Hepatocyte (in vitro differentiated cells): ENCODE results near the gene ECE1. TPM values are rescaled to one million over a fixed set of nuclear protein-coding genes. Genes with fewer than 3 reads are reported as not detected.
A peak's percentile ranks its signal among the peaks of the same experiment; 100 is the strongest.

Source experiments
- DNase-seq: peaks from one replicate; pipeline ENCODE4 v3.0.0-alpha.2; 2016; ENCODE audit warnings: low spot score
- H2AFZ ChIP-seq: fragments of 200-600 bp; sonication (generic); 2 replicates; pipeline ENCODE4 v1.6.0; 2016; ENCODE audit warnings: antibody characterized with exemption, mild to moderate bottlenecking
- H3K27ac ChIP-seq: fragments of 200-600 bp; sonication (generic); 2 replicates; pipeline ENCODE4 v1.5.1; 2016; ENCODE audit warnings: mild to moderate bottlenecking
- H3K27me3 ChIP-seq: fragments of 200-600 bp; sonication (generic); 2 replicates; pipeline ENCODE4 v1.6.1; 2016
- H3K36me3 ChIP-seq: fragments of 200-600 bp; sonication (generic); replicated peaks from 2 replicates; pipeline ENCODE4 v1.5.1; 2016; ENCODE audit warnings: low read depth; ENCODE audit not compliant: insufficient read depth
- H3K4me1 ChIP-seq: fragments of 200-600 bp; sonication (generic); 2 replicates; pipeline ENCODE4 v1.5.1; 2016; ENCODE audit warnings: mild to moderate bottlenecking, moderate library complexity; ENCODE audit not compliant: insufficient read depth
- H3K4me2 ChIP-seq: fragments of 200-600 bp; sonication (generic); 2 replicates; pipeline ENCODE4 v1.6.0; 2016
- H3K4me3 ChIP-seq: fragments of 200-600 bp; sonication (generic); 2 replicates; pipeline ENCODE4 v1.5.1; 2016; ENCODE audit warnings: mild to moderate bottlenecking
- H3K79me2 ChIP-seq: fragments of 200-600 bp; sonication (generic); 2 replicates; pipeline ENCODE4 v1.6.0; 2017; ENCODE audit warnings: mild to moderate bottlenecking
- H3K9me2 ChIP-seq: fragments of 200-600 bp; sonication (generic); replicated peaks from 2 replicates; pipeline ENCODE4 v1.6.0; 2017; ENCODE audit warnings: mild to moderate bottlenecking; ENCODE audit not compliant: insufficient read depth
- H3K9me3 ChIP-seq: fragments of 200-600 bp; sonication (generic); 2 replicates; pipeline ENCODE4 v1.5.1; 2016; ENCODE audit warnings: low read depth, mild to moderate bottlenecking
- H4K20me1 ChIP-seq: fragments of 200-600 bp; sonication (generic); 2 replicates; pipeline ENCODE4 v1.6.0; 2016; ENCODE audit warnings: mild to moderate bottlenecking; ENCODE audit not compliant: insufficient read depth, poor library complexity, severe bottlenecking
- CTCF ChIP-seq: fragments of 200-600 bp; sonication (generic); IDR thresholded peaks from 2 replicates; pipeline ENCODE4 v1.5.1; 2016; ENCODE audit warnings: antibody characterized with exemption, mild to moderate bottlenecking; ENCODE audit not compliant: poor library complexity
- EZH2 ChIP-seq: fragments of 200-600 bp; sonication (generic); IDR thresholded peaks from 2 replicates; pipeline ENCODE4 v1.6.1; 2016; ENCODE audit warnings: antibody characterized with exemption, mild to moderate bottlenecking, borderline replicate concordance
- EZH2phosphoT487 ChIP-seq: fragments of 200-600 bp; sonication (generic); IDR thresholded peaks from one replicate; pipeline ENCODE4 v1.6.1; 2018; ENCODE audit warnings: antibody characterized with exemption, mild to moderate bottlenecking, low read depth, moderate library complexity; ENCODE audit not compliant: unreplicated experiment, severe bottlenecking
- WGBS: methylation state at CpG from one replicate; pipeline ENCODE4 v1.1.6; 2016; ENCODE audit warnings: low lambda C conversion rate; ENCODE audit errors: missing lambda C conversion rate; 5-methylcytosine and 5-hydroxymethylcytosine counted together
- polyA plus RNA-seq: library from polyadenylated mRNA; unstranded; fragments of >200 nt; fragmentation: Nextera tagmentation; extraction: Ambion mirVana; gene quantifications from 2 replicates; pipeline ENCODE4 v1.2.1, GENCODE V29; 2016
- total RNA-seq: library from RNA; depleted of rRNA; stranded (reverse); fragments of >200 nt; gene quantifications from 2 replicates; pipeline ENCODE4 v1.2.3, GENCODE V29; 2014

ECE1 gene
- total and polyA plus RNA-seq, 2 experiments from 2014 or later, result 60.8 to 90.6 TPM

- WGBS, result 92% methylated on average over 3 of the region's 3 CpGs
- H3K27ac ChIP-seq, result peak overlapping the region; percentile 6
These were observed 8.7 kb upstream of the ECE1 start for GRCh38 chr1:21298981-21299391.

GRCh38 chr1:21297975-21298374 is 7.7 kb upstream of the ECE1 start:
- TF ChIP-seq CTCF (no peak), EZH2 (no peak), EZH2phosphoT487 (no peak)
- H3K4me1 ChIP-seq, result peaks cover 20% of the 10 kb centered on the region
- no peak overlapping the region for H3K27ac ChIP-seq
- no peak for DNase-seq
- peaks cover 93% of the 10 kb centered on the region for H3K79me2 ChIP-seq
- H4K20me1 ChIP-seq, result peaks cover 6% of the 10 kb centered on the region
- 88% methylated on average over 13 of the region's 13 CpGs for WGBS
- no peaks in the 10 kb centered on the region for H3K9me2 ChIP-seq
- no peak overlapping the region for H3K4me3 ChIP-seq
- no peak overlapping the region for H3K4me2 ChIP-seq
- no peak overlapping the region for H2AFZ ChIP-seq
- no peaks in the 10 kb centered on the region for H3K9me3 ChIP-seq
- no peaks in the 10 kb centered on the region for H3K27me3 ChIP-seq
- no peaks in the 10 kb centered on the region for H3K36me3 ChIP-seq

More at GRCh38 chr1:21298981-21299391, 8.7 kb upstream of the ECE1 start:
- Histone ChIP-seq H4K20me1 (peaks cover 6% of the 10 kb centered on the region), H3K4me2 (no peak overlapping the region), H2AFZ (no peak overlapping the region), H3K9me3 (no peaks in the 10 kb centered on the region), H3K27me3 (no peaks in the 10 kb centered on the region), H3K36me3 (no peaks in the 10 kb centered on the region), H3K4me1 (peaks cover 20% of the 10 kb centered on the region), H3K9me2 (no peaks in the 10 kb centered on the region), H3K4me3 (no peak overlapping the region), H3K79me2 (peaks cover 94% of the 10 kb centered on the region)
- TF ChIP-seq EZH2phosphoT487 (no peak), CTCF (no peak), EZH2 (no peak)
- no peak for DNase-seq

- H3K4me3 ChIP-seq, result no peak overlapping the region
- no peaks in the 10 kb centered on the region for H3K27me3 ChIP-seq
- H4K20me1 ChIP-seq, result peaks cover 3% of the 10 kb centered on the region
- peaks cover 11% of the 10 kb centered on the region for H3K4me1 ChIP-seq
- no peaks in the 10 kb centered on the region for H3K36me3 ChIP-seq
- no peak overlapping the region for H3K4me2 ChIP-seq
- no peaks in the 10 kb centered on the region for H3K9me3 ChIP-seq
- no peak overlapping the region for H3K27ac ChIP-seq
- no peaks in the 10 kb centered on the region for H3K9me2 ChIP-seq
- WGBS, result 92% methylated on average over 7 of the region's 7 CpGs
- TF ChIP-seq CTCF (no peak), EZH2phosphoT487 (no peak), EZH2 (no peak)
- peaks cover 90% of the 10 kb centered on the region for H3K79me2 ChIP-seq
- DNase-seq, result no peak
- no peak overlapping the region for H2AFZ ChIP-seq
These were observed 6.5 kb upstream of the ECE1 start for GRCh38 chr1:21296509-21297354.
